NCI-H2171 treated with DMSO at 0.1 percent for 48 hours (cell line): ENCODE data around the gene BLCAP.
"Not testable (repeated sequence)": the region's sequence is repeated elsewhere in the genome, so short reads cannot be mapped to it uniquely, and the experiment has no call there.

Experiments used
- DNase-seq: peaks from one replicate; lab custom pipeline; 2025; lab: John Stamatoyannopoulos, UW

BLCAP gene

DNA sequence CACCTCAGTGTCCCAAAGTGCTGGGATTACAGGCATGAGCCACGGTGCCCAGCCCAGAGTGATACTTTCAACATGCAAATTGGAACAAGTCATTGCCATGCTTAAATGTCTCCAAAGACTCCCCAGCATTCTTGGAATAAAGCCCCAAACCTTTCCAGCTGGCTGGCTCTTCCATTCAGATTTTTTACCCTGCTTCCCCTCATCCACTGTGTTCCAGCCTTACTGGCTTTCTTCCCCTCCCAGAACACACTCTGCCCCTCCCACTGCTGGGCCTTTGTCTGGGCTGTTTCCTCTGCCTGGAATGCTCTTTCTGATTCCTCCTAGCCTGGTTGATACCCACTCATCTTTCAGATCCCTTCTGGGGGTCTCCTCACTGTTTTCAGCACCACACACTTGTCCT is 46.8 kb downstream of the BLCAP start:
- DNase-seq, result no peak

DNA sequence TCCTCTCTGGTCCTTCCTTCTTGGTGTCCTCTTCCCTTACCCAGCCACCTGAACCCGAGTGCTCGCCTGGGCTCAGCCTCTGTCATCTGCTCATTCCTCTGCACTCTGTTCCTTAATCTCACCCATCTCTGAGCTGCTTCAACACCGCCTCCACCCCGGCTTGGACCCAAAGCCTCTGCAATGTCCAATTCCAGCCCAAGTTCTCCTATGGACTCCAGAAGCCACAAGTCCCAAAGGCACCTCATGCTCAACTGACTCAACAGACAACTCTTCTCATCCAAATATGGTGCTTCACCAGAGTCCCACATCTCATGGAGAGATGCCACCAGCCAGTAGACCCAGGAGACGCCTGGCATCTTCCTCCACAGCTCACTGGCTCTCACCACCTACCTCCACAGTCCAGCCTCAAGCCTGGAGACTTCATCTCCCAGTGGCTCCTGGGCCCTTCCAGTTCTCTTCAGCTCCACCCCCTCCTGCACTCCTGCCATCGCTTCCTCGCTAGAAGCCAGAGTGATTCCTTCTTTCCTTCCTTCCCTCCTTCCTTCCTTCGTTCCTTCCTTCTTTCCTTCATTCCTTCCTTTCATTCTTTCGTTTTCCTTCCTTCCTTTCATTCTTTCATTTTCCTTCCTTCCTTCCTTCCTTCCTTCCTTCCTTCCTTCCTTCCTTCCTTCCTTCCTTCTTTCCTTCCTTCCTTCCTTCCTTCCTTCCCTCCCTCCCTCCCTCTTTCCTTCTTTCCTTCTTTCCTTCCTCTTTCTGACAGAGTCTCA is 47.6 kb downstream of the BLCAP start:
- no peak for DNase-seq

DNA sequence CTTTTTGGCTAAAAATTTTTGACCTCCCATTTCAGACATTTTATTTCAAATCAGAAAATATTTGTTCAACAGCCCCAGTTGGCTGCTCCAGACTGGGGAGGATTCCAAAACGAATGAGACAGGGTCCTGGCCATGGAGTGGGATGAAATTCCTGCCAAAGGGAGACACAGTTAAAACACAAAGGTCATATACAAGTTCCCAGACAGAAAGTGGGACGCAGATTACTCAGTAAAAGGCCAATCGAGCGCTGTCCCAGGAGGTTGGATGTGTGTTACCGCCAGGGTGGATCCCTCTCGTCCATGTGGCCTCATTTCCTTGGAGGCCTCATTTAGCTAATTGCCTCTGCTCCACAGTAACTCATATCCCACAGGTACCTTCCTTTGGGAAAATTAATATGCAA is 48.4 kb downstream of the BLCAP start:
- DNase-seq, result no peak

DNA sequence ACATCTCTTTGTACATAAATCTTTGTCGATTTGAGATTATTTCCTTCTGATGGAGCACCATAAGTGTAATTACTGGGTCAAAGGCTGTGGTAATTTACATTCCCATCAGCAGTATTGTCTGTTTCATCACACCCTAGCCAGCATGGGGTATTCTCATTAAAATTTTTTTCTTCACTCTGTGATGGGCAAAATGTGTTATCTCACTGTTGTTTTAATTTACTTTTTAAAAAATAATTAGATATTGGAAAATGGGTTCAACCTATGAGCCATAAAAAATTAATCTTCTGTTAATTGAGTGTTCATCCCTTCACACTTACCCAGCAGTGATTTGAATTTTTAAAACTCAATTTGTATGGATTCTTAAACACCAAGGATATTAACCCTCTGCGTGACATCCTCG is 50.6 kb downstream of the BLCAP start:
- no peak for DNase-seq

DNA sequence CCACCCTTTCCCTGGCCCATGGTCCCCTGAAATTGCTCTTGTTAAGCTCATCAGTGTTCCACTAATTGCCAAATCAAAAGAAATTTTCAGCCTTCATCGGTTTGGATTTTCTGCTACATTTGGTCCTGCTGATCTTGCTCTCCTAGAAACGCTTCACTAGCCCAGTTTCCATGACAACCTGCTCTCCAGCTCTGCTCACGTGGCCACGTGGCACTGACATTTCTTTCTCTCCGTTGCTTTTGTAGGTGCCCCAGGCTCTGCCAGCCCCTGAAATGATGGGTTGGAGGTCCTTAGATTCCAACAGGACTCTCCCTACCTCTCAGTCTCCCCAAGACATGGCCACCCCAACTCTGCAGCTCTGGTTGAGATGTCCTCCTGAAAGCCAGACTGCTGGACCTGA is 52.4 kb downstream of the BLCAP start:
- DNase-seq, result no peak

DNA sequence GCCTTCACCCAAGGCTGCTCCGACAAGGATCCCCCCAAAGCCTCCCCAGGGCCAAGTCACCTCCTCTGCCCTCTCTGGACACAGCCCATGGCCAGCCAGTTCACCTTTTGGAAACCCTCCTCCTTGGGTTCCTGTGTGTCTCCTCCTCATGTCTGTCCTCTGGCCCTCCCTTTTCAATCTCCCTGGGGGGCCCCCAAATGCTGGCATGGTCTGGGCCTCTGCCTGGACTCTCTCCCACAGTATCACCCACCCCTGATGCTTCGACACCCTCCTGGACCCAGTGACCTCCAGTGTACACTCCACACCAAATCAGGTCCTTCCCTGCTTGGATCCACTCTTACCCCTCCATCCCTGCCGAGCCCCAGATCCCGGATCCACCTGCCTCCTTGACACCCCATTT is 53.3 kb downstream of the BLCAP start:
- no peak for DNase-seq

DNA sequence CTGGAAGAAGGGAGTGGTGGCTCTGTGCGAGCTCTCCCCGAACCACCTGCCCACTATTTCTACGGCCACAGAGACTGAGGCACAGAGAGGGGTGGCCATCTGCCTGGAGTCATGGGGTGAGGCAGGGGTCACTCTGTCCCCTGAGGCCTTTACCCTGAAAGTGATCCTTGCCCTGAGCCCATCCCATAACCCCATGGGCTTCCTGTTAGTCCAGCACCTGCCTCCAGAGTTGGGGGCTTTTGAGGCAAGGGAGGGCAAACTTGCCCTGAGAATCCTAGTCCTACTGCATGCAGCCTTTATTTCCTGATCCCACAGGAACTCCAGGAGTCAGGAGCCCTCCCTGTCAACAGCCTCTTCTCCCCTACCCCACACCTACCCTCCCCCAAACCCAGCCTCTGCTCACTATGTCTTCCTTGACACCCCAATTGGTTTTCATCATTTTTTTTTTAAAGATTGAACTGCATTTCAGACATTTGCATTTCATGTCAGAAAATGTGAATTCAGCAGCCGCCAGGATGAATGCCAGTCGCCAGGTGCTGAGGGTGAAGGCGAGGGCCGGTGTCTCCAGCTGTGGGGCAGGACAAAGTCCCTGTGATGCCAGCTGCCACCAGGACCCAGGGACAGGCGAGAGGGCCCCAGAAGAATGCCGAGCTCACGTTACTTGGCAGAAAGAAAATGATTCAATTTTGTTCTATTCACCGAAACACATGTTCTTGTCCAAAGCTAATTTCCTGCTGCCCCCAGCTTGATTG is 54.3 kb downstream of the BLCAP start:
- DNase-seq, result no peak

DNA sequence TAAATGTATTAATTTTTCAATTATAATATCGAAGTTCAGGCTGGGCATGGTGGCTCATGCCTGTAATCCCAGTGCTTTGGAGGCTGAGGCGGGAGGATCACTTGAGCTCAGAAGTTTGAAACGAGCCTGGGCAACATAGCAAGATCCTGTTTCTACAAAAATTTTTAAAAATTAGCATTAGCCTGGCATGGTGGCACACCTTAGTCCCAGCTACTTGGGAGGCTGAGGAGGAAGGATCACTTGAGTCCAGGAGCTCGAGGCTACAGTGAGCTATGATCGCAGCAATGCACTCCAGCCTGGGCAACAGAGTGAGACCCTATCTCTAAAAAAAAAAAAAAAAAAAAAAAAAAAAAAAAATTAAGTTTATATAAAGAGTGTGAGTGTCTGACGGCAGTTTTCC is 55.2 kb downstream of the BLCAP start:
- not testable (repeated sequence) for DNase-seq

DNA sequence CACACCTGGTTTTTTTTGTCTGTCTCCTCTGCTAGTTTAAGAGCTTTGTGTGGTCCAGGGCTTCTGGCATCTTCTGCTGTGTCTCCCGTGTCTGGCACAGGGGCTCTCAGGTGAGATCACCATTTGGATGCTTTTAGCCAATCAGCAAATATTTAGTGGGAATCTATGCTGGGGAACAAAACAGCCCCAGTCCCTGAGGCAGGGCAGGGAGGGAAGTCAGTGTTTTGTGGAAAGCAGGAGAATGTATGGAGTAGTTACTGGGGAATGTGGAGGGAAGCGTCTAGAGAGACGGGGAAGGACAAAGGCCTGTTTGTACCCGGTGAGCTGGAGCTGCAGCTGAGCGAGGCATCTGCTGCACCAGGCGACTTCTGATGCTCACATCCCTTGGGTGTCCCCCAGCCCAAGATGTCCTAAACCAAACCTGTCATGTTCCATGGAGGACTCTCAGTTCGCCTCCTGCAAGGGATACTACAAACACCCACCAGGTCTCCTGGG is 55.9 kb downstream of the BLCAP start:
- no peak for DNase-seq

DNA sequence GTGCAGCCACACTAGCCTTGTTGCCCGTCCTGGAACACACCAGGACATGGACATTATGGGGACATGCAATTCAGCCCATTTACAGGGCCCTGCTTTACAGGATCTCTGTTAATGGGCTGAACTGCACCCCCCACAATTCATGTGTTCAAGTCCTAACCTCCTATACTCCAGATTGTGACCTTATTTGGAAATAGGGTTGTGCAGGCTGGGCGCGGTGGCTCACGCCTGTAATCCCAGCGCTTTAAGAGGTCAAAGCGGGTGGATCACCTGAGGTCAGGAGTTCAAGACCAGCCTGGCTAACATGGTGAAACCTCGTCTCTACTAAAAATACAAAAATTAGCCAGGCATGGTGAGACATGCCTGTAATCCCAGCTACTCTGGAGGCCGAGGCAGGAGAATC is 57.5 kb downstream of the BLCAP start:
- not testable (repeated sequence) for DNase-seq

DNA sequence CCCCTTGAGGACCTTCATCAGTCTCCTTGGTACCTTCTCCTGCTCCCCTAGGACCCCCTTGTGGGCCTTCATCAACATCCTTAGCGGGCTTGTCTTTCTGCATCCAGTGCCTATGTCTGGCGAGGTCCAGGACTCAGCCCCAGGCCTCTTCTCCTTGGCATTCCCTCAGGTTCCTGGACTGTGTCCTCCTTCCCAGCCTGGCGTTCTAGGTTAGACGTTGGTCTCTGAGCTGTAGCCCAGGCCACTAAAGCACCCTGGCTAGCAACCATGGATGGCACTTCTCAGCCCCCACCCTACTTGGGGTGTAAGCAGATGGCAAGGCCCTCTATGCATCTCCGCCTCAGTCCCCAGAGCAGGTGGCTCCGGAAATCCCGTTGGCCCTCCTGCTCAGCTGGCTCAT is 58.1 kb downstream of the BLCAP start:
- peak; percentile 47 for DNase-seq

DNA sequence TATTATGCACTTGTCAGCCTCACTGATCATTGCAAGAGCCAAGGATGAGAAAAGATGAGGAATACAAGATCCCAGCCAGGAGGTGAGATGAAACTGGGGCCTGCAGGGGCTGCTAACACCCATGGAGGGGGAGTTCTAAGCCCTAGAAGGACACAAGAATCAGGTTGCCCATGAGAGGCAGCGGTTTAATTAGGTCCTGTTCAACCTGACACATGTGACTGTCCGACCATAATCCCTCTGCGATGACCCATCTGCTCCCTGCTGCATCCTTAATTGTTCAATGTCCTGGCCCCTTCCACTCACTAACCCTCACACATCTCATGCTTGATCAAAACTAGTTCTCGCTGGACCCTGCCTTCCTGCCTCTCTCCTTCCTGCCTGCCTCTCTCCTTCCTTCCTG is 58.8 kb downstream of the BLCAP start:
- no peak for DNase-seq
